ENCODE measurements around the gene LANCL3. TPM values are rescaled to one million over a fixed set of nuclear protein-coding genes. Genes with fewer than 3 reads are reported as not detected.

The LANCL3 gene
- total and polyA plus RNA-seq, 7 donors, result 0.01 to 0.30 (median 0.06) TPM

DNA sequence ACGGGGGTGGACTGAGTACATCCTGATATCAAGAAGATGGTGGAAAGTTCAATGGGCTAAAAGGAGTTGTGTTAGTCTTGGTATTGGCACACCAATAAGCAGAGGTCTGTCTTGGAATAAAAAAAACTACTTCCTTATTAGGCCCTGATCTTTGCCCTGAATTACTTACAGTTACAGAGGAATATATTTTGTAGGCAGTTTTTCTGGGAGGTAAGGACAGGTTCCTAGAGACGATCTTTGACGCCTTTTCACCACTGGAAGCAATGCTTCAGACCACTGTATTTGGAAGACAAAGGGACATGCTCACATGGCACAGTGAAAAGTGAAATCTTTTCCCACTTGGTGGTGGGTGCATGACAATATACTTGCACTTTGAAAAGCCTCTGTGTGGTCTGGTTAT lies 113.5 kb downstream of the LANCL3 start:
- peak overlapping the region; percentile 85 for H3K27ac ChIP-seq
- TF ChIP-seq, protein P1, sequence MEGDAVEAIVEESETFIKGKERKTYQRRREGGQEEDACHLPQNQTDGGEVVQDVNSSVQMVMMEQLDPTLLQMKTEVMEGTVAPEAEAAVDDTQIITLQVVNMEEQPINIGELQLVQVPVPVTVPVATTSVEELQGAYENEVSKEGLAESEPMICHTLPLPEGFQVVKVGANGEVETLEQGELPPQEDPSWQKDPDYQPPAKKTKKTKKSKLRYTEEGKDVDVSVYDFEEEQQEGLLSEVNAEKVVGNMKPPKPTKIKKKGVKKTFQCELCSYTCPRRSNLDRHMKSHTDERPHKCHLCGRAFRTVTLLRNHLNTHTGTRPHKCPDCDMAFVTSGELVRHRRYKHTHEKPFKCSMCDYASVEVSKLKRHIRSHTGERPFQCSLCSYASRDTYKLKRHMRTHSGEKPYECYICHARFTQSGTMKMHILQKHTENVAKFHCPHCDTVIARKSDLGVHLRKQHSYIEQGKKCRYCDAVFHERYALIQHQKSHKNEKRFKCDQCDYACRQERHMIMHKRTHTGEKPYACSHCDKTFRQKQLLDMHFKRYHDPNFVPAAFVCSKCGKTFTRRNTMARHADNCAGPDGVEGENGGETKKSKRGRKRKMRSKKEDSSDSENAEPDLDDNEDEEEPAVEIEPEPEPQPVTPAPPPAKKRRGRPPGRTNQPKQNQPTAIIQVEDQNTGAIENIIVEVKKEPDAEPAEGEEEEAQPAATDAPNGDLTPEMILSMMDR (IDR thresholded peaks at IDR 0.05), result no peak
- no peaks in the 10 kb centered on the region for H3K9me3 ChIP-seq
- 51 to 75% (median 61%) methylated on average over 3 of the region's 3 CpGs for WGBS, 3 donors
- no peaks in the 10 kb centered on the region for H3K36me3 ChIP-seq (ENCODE audit: insufficient read depth in 1 of 2, low read depth in 1 of 2)
- ATAC-seq, result peak; percentile 15 to 50 (median 26)
- H3K4me3 ChIP-seq, result peak overlapping the region; percentile 67
- DNase-seq, result no peak
- intact Hi-C loops (cut with DNase I), result loop anchor here in 1 of 2 donors (10.0 kb wide), 1 partner anchor 160 kb away; no protein-coding TSS in a partner anchor
- H3K4me1 ChIP-seq, result no peaks in the 10 kb centered on the region
- no peaks in the 10 kb centered on the region for H3K27me3 ChIP-seq (ENCODE audit: insufficient read depth in 3 of 3, low read length in 2 of 3)

- TF ChIP-seq, protein P1 (IDR thresholded peaks at IDR 0.05), result no peak
- WGBS, 3 donors, result 2 to 29% (median 6%) methylated on average over 46 to 100 of the region's 100 CpGs
- ATAC-seq (peak; percentile 80 to 84 (median 82)), DNase-seq (peak; percentile 51 to 79)
- Histone ChIP-seq H3K27me3 (ENCODE audit: insufficient read depth in 3 of 3, low read length in 2 of 3) (no peaks in the 10 kb centered on the region), H3K9me3 (no peaks in the 10 kb centered on the region), H3K27ac (peak within 1 kb of the TSS; percentile 85), H3K4me3 (peak within 1 kb of the TSS; percentile 67), H3K4me1 (no peaks in the 10 kb centered on the region), H3K36me3 (ENCODE audit: insufficient read depth in 1 of 2, low read depth in 1 of 2) (no peaks in the 10 kb centered on the region)
- intact Hi-C loops (cut with DNase I), result loop anchor here in 1 of 2 donors (10.0 kb wide), 1 partner anchor 161 kb away; no protein-coding TSS in a partner anchor
These were observed 114.2 kb downstream of the LANCL3 start, which contains the start of gene XK for GRCh38 chrX:37685381-37686359. Gene XK (plus strand): TSS chrX:37685791. CDS start chrX:37685962, 171 bp downstream.

GRCh38 chrX:37686369-37686995 lies 115.0 kb downstream of the LANCL3 start:
- DNase-seq (no peak), ATAC-seq (peak in 1 of 4 donors; percentile 31)
- peak overlapping the region; percentile 85 for H3K27ac ChIP-seq
- no peaks in the 10 kb centered on the region for H3K9me3 ChIP-seq
- no peaks in the 10 kb centered on the region for H3K36me3 ChIP-seq (ENCODE audit: insufficient read depth in 1 of 2, low read depth in 1 of 2)
- TF ChIP-seq, protein P1 (IDR thresholded peaks at IDR 0.05), result no peak
- 46 to 64% (median 56%) methylated on average over 9 of the region's 9 CpGs for WGBS, 3 donors
- intact Hi-C loops (cut with DNase I), result loop anchor here in 1 of 2 donors (10.0 kb wide), 1 partner anchor 162 kb away; no protein-coding TSS in a partner anchor
- H3K4me1 ChIP-seq, result no peaks in the 10 kb centered on the region
- H3K27me3 ChIP-seq (ENCODE audit: insufficient read depth in 3 of 3, low read length in 2 of 3), result no peaks in the 10 kb centered on the region
- peak overlapping the region; percentile 67 for H3K4me3 ChIP-seq

DNA sequence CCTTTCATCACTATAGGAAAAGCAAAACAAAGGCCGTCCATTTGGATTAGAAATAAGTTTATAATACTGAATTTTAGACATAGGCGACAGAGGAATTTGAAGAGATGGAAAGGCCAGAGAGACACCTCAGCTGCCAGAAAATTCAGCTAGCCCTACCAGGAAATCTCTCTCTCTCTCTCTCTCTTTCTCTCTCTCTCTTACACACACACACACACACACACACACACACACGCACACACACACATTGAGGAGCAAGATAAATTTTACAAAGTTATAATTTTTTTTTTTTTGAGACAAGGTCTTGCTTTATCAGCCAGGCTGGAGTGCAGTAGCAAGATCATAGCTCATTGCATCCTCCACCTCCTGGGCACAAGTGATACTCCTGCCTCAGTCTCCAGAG lies 115.5 kb downstream of the LANCL3 start:
- no peak for ATAC-seq
- WGBS, 3 donors, result 72 to 89% (median 76%) methylated on average over 3 of the region's 3 CpGs
- intact Hi-C loops (cut with DNase I), result loop anchor here in 1 of 2 donors (10.0 kb wide), 1 partner anchor 162 kb away; no protein-coding TSS in a partner anchor
- Histone ChIP-seq H3K4me3 (peak overlapping the region; percentile 67), H3K4me1 (no peaks in the 10 kb centered on the region), H3K9me3 (no peaks in the 10 kb centered on the region), H3K36me3 (ENCODE audit: insufficient read depth in 1 of 2, low read depth in 1 of 2) (no peaks in the 10 kb centered on the region), H3K27me3 (ENCODE audit: insufficient read depth in 3 of 3, low read length in 2 of 3) (no peaks in the 10 kb centered on the region), H3K27ac (peak overlapping the region; percentile 85)
- no peak for DNase-seq
- TF ChIP-seq, protein P1 (IDR thresholded peaks at IDR 0.05), result no peak
